PC-9 (cell line): Measurements from ENCODE around the gene CRACDL.

Experiments
- EZH2 ChIP-seq: fragments of 200-600 bp; sonication (generic); IDR thresholded peaks from 2 replicates; pipeline ENCODE4 v1.8.0; 2017; ENCODE audit warnings: antibody characterized with exemption, low read depth
- TF ChIP-seq, protein P1 (sequence below): fragments of 200-600 bp; sonication (generic); conservative IDR thresholded peaks from 2 replicates; pipeline ENCODE4 v1.6.1; 2017; ENCODE audit warnings: mixed run types, antibody characterized with exemption, mild to moderate bottlenecking, moderate library complexity

GRCh38 chr2:98937906-98938305, 1.9 kb upstream of the CRACDL start:
- TF ChIP-seq, protein P1, sequence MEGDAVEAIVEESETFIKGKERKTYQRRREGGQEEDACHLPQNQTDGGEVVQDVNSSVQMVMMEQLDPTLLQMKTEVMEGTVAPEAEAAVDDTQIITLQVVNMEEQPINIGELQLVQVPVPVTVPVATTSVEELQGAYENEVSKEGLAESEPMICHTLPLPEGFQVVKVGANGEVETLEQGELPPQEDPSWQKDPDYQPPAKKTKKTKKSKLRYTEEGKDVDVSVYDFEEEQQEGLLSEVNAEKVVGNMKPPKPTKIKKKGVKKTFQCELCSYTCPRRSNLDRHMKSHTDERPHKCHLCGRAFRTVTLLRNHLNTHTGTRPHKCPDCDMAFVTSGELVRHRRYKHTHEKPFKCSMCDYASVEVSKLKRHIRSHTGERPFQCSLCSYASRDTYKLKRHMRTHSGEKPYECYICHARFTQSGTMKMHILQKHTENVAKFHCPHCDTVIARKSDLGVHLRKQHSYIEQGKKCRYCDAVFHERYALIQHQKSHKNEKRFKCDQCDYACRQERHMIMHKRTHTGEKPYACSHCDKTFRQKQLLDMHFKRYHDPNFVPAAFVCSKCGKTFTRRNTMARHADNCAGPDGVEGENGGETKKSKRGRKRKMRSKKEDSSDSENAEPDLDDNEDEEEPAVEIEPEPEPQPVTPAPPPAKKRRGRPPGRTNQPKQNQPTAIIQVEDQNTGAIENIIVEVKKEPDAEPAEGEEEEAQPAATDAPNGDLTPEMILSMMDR: no peak
- no peak for TF ChIP-seq EZH2
